NCI-H748 (cell line): ENCODE data around the gene GFRA1.

Experiments used
- DNase-seq: peaks from one replicate; lab custom pipeline; 2025; ENCODE audit not compliant: unreplicated experiment; lab: John Stamatoyannopoulos, UW

The GFRA1 gene

DNA sequence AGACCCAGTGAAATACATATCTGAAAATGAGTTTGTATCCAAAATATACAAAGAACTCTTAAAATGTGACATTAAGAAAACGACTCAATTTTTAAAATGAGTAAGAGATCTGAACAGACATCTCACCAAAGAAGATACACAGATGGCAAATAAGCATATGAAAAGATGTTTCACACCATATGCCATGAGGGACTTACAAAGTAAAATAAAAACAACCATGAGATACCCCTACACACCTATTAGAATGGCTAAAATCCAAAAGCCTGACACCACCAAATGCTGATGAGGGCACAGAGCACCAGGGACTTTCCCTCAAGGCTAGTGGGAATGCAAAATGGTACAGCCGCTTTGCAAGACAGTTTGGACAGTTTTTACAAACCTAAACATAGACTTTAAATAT lies 27.9 kb downstream of the GFRA1 start:
- no peak for DNase-seq

- DNase-seq, result no peak
Observed at GRCh38 chr10:116241642-116242410, 31.2 kb downstream of the GFRA1 start.

DNA sequence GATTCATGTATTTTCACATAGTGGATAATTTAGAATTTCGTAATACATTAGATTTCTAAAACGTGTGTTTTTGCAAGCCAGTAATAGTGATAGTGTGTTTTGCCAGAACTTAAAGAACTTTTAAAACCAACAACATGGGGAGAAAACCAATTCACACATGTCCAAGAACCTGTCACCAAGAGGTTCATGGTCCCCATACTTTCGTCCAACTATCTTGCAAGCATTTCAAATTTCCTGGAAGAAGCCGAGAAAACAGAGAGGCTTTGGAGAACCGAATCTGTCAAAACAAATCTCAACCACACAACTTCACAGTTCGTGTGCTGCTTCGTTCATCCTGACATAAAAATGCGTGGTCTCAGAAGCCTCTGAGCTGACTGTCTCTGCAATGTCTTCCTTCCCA lies 31.9 kb downstream of the GFRA1 start:
- no peak for DNase-seq

- DNase-seq, result no peak
Observed at GRCh38 chr10:116240157-116240950, 32.7 kb downstream of the GFRA1 start.

DNA sequence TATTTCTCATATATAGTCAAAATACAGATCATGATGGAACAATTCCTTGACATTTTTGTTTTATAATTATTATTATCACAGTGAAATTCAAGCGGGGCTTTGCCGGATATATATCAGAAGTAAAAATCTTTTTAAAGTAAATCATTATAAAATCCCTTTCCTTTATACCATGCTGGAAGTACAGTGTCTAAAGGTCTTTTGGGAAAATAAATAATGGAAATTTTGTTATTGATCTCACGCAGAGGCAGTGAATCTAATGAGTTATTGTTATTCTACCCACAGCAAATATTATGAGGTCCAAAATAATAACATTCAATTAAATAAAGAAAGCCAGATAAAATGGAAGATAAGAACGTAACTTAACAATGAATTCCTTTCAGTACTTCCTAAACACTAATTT lies 33.8 kb downstream of the GFRA1 start:
- DNase-seq, result no peak

GRCh38 chr10:116237970-116238369 lies 35.0 kb downstream of the GFRA1 start:
- DNase-seq, result no peak

DNA sequence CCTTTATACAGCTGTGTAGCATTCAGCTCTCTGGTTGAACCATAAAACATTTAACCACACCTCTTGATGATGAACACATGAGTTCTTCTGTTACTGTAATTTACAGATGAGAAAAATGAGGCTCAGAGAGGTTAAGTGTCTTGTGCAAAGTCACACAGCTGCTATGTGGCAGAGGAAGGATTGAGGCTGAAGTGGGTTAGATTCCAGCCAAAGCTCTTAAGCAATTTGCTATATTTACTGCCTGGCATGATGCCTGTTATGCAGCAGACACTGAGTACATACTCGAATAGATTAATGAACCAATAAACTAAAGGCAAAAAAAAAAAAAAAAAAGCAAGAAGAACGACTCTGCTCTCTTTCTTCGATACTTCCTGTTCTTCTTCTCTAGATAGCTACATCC lies 35.7 kb downstream of the GFRA1 start:
- no peak for DNase-seq

DNA sequence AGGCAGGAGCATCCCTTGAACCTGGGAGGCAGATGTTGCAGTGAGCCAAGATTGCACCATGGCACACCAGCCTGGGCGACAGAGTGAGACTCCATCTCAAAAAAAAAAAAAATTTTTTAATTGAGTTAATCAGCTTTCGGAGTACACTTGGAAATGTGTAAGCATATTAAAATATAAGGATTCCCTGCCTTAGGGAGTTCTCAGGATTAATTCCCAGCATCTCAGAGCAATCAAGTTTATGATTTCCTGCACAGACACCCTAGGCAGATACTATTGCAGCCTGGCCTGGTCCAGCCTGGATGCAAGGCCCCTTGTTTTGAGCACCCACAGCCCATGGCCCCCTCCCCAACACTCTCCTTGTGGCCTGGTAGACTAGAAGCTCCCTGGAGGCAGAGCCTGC lies 39.8 kb downstream of the GFRA1 start:
- DNase-seq, result no peak

DNA sequence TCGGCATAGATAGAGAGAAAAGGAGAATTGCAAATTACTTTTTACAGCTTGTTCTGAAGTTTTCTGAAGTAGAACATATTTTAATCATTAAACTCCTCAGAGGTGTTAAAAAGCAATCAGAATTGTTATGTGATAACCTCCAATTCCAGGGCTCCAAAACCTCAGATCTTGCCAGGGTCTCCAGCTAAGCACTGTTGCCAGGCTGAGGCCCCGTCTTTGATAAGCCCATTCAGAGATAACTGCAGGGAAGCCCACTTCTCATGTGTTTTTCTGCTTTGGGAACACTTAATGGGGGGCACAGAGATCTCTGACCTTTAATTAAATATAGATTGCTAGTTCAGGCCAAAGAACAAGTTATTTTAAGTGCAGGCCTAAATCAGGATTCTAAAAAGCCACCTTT lies 40.4 kb downstream of the GFRA1 start:
- no peak for DNase-seq

DNA sequence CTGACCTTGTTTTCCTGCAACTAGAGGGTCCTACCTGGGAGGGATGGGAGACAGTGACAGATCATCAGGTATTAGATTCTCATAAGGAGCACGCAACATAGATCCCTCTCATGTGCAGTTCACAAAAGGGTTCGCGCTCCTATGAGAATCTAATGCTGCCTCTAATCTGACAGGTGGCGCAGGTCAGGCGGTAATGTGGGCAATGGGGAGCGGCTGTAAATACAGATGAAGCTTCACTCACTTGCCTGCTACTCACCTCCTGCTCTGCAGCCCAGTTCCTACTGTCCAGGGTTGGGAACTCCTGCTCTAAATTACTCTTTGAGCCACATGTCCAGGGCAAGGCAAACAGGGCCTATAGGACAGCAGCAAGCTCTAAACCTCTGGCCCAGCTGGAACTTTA lies 46.2 kb downstream of the GFRA1 start:
- DNase-seq, result no peak

GRCh38 chr10:116226053-116226452 lies 47.0 kb downstream of the GFRA1 start:
- no peak for DNase-seq

DNA sequence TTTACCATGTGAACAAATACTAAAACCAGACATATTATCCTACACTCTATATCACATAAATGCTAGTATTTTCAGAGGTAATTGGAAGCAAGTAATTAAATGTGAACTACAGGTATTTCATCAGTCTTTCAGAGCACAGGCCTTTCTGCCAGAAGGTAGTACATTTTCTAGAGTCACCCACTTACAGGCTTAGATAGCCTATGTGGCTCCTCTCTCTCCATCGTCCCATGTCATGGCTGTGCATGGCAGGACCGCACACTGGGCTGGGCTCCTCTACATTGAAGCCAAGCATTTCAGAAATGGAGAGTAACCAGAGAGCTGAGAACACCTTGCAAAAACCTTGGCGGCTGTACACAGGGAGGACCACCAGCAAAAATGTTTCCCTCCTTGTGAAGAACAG lies 49.7 kb downstream of the GFRA1 start:
- no peak for DNase-seq

DNA sequence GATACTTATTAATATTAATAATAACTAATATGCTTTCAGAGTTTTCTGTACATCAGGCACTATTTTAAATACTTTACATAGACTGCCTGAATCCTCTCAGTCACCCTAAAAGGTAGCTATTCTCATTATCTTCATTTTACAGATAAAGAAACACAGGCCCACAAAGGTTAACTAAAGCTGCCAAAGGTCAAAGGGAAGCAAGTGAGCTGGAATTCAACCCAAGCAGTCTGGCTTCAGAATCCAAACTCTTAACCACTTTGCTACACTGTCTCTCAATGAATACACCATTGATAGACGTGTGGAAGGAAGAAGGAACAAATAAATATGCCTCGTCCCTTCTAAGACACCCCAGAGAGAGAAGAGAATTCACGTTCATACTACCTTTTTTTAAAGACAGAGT lies 52.0 kb downstream of the GFRA1 start:
- DNase-seq, result no peak

GRCh38 chr10:116216676-116217075 lies 56.3 kb downstream of the GFRA1 start:
- no peak for DNase-seq

- no peak for DNase-seq
Observed at GRCh38 chr10:116215651-116216050, 57.4 kb downstream of the GFRA1 start.

- no peak for DNase-seq
Observed at GRCh38 chr10:116211682-116212081, 61.3 kb downstream of the GFRA1 start.

GRCh38 chr10:116210588-116211346 lies 62.2 kb downstream of the GFRA1 start:
- no peak for DNase-seq

DNA sequence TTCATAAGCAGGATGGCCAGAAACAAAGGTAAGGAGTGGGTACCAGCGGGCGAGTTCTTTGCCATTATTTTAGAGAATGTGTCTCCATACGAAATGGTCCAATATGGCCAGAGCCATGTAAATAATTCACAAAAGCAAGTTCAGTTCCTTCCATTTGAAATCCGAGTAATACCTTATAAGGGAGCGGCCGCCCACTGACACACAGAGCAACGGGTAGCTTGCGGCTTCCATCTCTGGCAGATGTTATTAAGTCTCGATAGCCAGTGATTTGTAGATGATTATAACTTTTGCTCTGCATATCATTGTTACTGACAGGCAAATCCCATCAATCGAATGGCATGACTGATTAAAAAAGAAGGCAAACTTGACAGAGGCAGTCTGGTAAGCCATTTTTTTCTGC lies 63.2 kb downstream of the GFRA1 start:
- no peak for DNase-seq

GRCh38 chr10:116208956-116209567 lies 63.9 kb downstream of the GFRA1 start:
- DNase-seq, result no peak

GRCh38 chr10:116207690-116208089 lies 65.3 kb downstream of the GFRA1 start:
- DNase-seq, result no peak

- DNase-seq, result no peak
Observed at GRCh38 chr10:116203661-116204060, 69.3 kb downstream of the GFRA1 start.
